ENCODE results near the gene PTPRT.

- TF ChIP-seq ONECUT2 (CRISPR knock-in tag; IDR thresholded peaks at IDR 0.05) (no peak), CTCF (CRISPR knock-in tag; IDR thresholded peaks at IDR 0.05) (no peak), SMC3 (IDR thresholded peaks at IDR 0.05; ENCODE audit: low read length) (no peak), ERF (CRISPR knock-in tag; IDR thresholded peaks at IDR 0.05) (no peak), RAD21 (CRISPR knock-in tag; IDR thresholded peaks at IDR 0.05) (no peak)
Observed at GRCh38 chr20:42111349-42111748, 1078.4 kb downstream of the PTPRT start.
